Natural killer cell (primary cell): ENCODE measurements around the gene MAP3K8. TPM values are rescaled to one million over a fixed set of nuclear protein-coding genes. Genes with fewer than 3 reads are reported as not detected.

ENCODE experiments used
- ATAC-seq, 3 donors: fragments of 150-1000 bp in 2 of 3; fragments of 200-7000 bp in 1 of 3; cut with Tn5 transposase; 1 replicate in 1 of 3; 2 replicates in 2 of 3; pipeline ENCODE4 v1.10.0; 2021; ENCODE audit warnings: mild to moderate bottlenecking in 2 of 3, moderate library complexity in 2 of 3
- DNase-seq, 2 donors: peaks; one replicate each; pipeline versions ENCODE4 v3.0.0 to v3.0.0-alpha.2; 2013 to 2021; ENCODE audit warnings: mixed read lengths in 1 of 2
- H3K27ac ChIP-seq: one replicate; pipeline ENCODE4 v1.5.1; 2013; ENCODE audit warnings: mild to moderate bottlenecking, low read length
- H3K27me3 ChIP-seq: one replicate; pipeline ENCODE4 v1.6.1; 2013; ENCODE audit warnings: low read length; ENCODE audit not compliant: control insufficient read depth, insufficient read depth
- H3K36me3 ChIP-seq: one replicate; pipeline ENCODE4 v1.6.1; 2013; ENCODE audit warnings: low read length; ENCODE audit not compliant: control insufficient read depth, insufficient read depth
- H3K4me1 ChIP-seq: one replicate; pipeline ENCODE4 v1.6.1; 2013; ENCODE audit warnings: low read length; ENCODE audit not compliant: control insufficient read depth, insufficient read depth
- H3K4me3 ChIP-seq: one replicate; pipeline ENCODE4 v1.5.1; 2013; ENCODE audit warnings: low read length
- H3K9me3 ChIP-seq: one replicate; pipeline ENCODE4 v1.6.1; 2013; ENCODE audit warnings: low read length; ENCODE audit not compliant: control insufficient read depth, insufficient read depth
- H3K27ac Mint-ChIP-seq, 2 donors: one replicate each; pipeline ENCODE4 v1.8.0; 2022; ENCODE audit warnings: mild to moderate bottlenecking in 2 of 2, mixed read lengths in 2 of 2, moderate library complexity in 1 of 2
- H3K27me3 Mint-ChIP-seq, 2 donors: one replicate each; pipeline ENCODE4 v1.8.0; 2022; ENCODE audit warnings: low read depth in 2 of 2, mixed read lengths in 2 of 2
- H3K36me3 Mint-ChIP-seq: one replicate; pipeline ENCODE4 v1.8.0; 2022; ENCODE audit warnings: mixed read lengths
- H3K4me1 Mint-ChIP-seq, 2 donors: one replicate each; pipeline ENCODE4 v1.8.0; 2022; ENCODE audit warnings: mixed read lengths in 2 of 2
- H3K4me3 Mint-ChIP-seq: one replicate; pipeline ENCODE4 v1.8.0; 2022; ENCODE audit warnings: mild to moderate bottlenecking, moderate library complexity, mixed read lengths
- H3K9me3 Mint-ChIP-seq, 2 donors: one replicate each; pipeline ENCODE4 v1.8.0; 2022; ENCODE audit warnings: mixed read lengths in 2 of 2
- WGBS: methylation state at CpG from one replicate; pipeline ENCODE4 v1.1.7; 2013; ENCODE audit warnings: missing lambda C conversion rate; ENCODE audit not compliant: insufficient coverage; 5-methylcytosine and 5-hydroxymethylcytosine counted together
- intact Hi-C: fragments of 100-400 bp; cut with micrococcal nuclease; formaldehyde crosslinking; loops from one replicate; pipeline ENCODE4 v1.14.2; 2022
- total RNA-seq, 4 donors: library from RNA; stranded (reverse); fragments of 120-200 nt in 1 of 4; gene quantifications; one replicate each; pipeline versions ENCODE4 v1.2.3 to v1.2.4, GENCODE V29; 2013 to 2022
- TF ChIP-seq, protein P1 (sequence below): fragments of 200-600 bp; IDR thresholded peaks from one replicate; pipeline ENCODE4 v1.8.0; 2022; ENCODE audit warnings: antibody characterized with exemption

The MAP3K8 gene
- total RNA-seq, 3 donors from 2014 or later (not counting 1 experiment from before 2014, with no cell fraction given) = 200 to 244 (median 236) TPM

DNA sequence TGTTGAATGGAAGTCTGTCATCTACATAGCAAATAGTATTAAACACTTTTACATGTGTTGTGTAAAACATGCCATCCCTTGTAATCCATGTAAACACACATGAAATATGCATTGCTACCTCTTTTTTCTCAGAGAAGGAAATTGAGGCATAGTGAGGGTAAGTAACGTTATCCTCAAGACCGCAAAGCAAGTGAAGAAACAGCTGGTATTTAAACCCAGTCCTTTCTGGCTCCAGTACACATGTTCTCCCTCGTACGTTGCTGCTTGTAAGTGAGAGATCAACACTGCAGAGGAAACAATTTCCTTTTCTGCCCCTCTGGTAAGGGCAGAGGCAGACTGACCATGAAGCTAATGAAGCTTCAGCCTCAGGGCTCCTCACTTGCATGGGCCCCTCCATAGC, 28.5 kb downstream of the MAP3K8 start:
- H3K9me3 ChIP-seq = no peaks in the 10 kb centered on the region
- peaks cover 24 to 32% of the 10 kb centered on the region in 2 donors for H3K4me1 Mint-ChIP-seq

DNA sequence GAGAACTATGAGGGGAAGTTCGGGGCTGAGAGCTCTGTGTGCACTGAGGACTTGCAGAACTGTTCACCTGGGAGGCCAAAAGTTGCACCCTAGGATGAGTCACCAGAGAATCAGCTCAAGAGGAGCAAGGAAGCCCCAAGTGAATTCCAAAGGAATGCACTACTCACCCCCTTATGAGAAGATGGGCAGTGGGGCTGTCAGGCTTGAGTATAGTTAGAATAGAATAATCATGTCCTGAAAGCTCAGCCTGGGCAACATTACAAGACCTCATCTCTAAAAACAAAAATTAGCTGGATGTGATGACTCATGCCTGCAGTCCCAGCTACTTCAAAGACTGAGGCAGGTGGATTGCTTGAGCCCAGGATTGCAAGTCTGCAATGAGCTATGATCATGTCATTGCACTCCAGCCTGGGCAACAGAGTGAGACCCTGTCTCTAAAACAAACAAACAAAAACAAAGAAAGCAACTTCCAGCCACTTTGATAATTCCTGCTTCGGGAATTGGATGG, 30.0 kb downstream of the MAP3K8 start:
- H3K4me1 ChIP-seq = peaks cover 21% of the 10 kb centered on the region
- H3K27ac ChIP-seq = no peak overlapping the region
- peaks cover 37% of the 10 kb centered on the region for H3K36me3 ChIP-seq
- H3K27me3 ChIP-seq = no peaks in the 10 kb centered on the region
- TF ChIP-seq, protein P1, sequence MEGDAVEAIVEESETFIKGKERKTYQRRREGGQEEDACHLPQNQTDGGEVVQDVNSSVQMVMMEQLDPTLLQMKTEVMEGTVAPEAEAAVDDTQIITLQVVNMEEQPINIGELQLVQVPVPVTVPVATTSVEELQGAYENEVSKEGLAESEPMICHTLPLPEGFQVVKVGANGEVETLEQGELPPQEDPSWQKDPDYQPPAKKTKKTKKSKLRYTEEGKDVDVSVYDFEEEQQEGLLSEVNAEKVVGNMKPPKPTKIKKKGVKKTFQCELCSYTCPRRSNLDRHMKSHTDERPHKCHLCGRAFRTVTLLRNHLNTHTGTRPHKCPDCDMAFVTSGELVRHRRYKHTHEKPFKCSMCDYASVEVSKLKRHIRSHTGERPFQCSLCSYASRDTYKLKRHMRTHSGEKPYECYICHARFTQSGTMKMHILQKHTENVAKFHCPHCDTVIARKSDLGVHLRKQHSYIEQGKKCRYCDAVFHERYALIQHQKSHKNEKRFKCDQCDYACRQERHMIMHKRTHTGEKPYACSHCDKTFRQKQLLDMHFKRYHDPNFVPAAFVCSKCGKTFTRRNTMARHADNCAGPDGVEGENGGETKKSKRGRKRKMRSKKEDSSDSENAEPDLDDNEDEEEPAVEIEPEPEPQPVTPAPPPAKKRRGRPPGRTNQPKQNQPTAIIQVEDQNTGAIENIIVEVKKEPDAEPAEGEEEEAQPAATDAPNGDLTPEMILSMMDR = no peak
- H3K9me3 Mint-ChIP-seq = no peaks in the 10 kb centered on the region
- H3K4me1 Mint-ChIP-seq = peaks cover 34 to 35% of the 10 kb centered on the region in 2 donors
- DNase-seq (no peak), ATAC-seq (no peak)
- no peak overlapping the region for H3K4me3 Mint-ChIP-seq
- 91% methylated on average over 2 of the region's 2 CpGs for WGBS
- peaks cover 12% of the 10 kb centered on the region for H3K36me3 Mint-ChIP-seq
- intact Hi-C loops = no loop called here
- no peaks in the 10 kb centered on the region for H3K27me3 Mint-ChIP-seq
- H3K27ac Mint-ChIP-seq = peak overlapping the region; percentile 9 to 79
- no peak overlapping the region for H3K4me3 ChIP-seq
- no peaks in the 10 kb centered on the region for H3K9me3 ChIP-seq

More for the DNA sequence above, 28.5 kb downstream of the MAP3K8 start:
- no peak overlapping the region for H3K4me3 ChIP-seq
- TF ChIP-seq, protein P1 = no peak
- ATAC-seq (no peak), DNase-seq (no peak)
- Mint-ChIP-seq H3K27ac (peak overlapping the region; percentile 9 to 79), H3K4me3 (no peak overlapping the region), H3K36me3 (peaks cover 12% of the 10 kb centered on the region), H3K27me3 (no peaks in the 10 kb centered on the region), H3K9me3 (no peaks in the 10 kb centered on the region)
- H3K4me1 ChIP-seq = peaks cover 19% of the 10 kb centered on the region
- H3K36me3 ChIP-seq = peaks cover 52% of the 10 kb centered on the region
- intact Hi-C loops = no loop called here
- H3K27ac ChIP-seq = no peak overlapping the region
- WGBS = 84% methylated on average over 4 of the region's 4 CpGs
- H3K27me3 ChIP-seq = no peaks in the 10 kb centered on the region

DNA sequence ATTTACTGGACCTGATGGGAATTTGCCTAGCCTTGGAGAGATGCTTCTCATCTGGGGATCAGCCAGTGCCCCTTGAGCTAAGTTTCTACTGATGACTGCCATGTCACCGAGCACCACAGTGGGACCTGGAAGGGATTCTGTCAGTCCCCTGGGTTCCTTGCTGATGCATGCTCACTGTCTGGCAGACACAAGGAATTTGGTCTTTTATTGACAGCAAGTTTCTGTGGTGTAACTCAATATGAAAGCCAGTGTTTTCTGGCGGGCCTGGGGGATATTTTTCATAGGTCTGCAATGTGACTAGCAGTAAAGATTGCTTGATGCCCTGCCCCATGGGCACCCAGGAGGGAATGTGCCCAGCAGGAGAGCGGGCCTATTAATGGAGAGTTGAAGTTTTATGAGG, 30.7 kb downstream of the MAP3K8 start:
- TF ChIP-seq, protein P1 = no peak
- H3K9me3 Mint-ChIP-seq = no peaks in the 10 kb centered on the region
- Histone ChIP-seq H3K4me1 (peaks cover 17% of the 10 kb centered on the region), H3K27ac (no peak overlapping the region), H3K36me3 (peaks cover 30% of the 10 kb centered on the region), H3K27me3 (no peaks in the 10 kb centered on the region), H3K9me3 (no peaks in the 10 kb centered on the region), H3K4me3 (no peak overlapping the region)
- no peak for ATAC-seq
- H3K4me1 Mint-ChIP-seq = peaks cover 34 to 36% of the 10 kb centered on the region in 2 donors
- H3K27me3 Mint-ChIP-seq = no peaks in the 10 kb centered on the region
- no peak overlapping the region for H3K4me3 Mint-ChIP-seq
- no peak for DNase-seq
- peak overlapping the region; percentile 9 to 79 for H3K27ac Mint-ChIP-seq
- WGBS = 96% methylated on average over 3 of the region's 3 CpGs
- peaks cover 12% of the 10 kb centered on the region for H3K36me3 Mint-ChIP-seq
- intact Hi-C loops = no loop called here

DNA sequence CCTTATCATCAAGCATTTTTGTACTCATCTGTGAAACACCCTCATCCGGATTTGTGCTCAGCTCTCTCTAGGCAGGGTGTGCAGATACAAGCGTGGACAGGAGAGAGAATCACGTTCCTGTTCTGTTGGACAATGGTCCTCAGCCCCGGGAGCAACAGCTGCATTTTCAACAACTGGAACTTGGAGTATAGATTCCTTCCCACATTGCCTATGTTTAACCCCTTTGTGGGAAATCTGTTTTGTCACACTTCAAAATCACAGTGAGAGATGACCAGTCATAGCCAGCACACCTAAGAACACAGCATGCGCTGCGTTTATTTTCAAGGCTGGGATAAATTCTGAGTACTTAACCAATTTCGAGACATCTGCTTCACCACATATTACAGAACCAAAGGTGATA, 32.5 kb downstream of the MAP3K8 start:
- ATAC-seq (no peak), DNase-seq (no peak)
- Mint-ChIP-seq H3K36me3 (no peaks in the 10 kb centered on the region), H3K4me3 (no peak overlapping the region), H3K27me3 (no peaks in the 10 kb centered on the region), H3K4me1 (peaks cover 27 to 40% of the 10 kb centered on the region in 2 donors), H3K9me3 (no peaks in the 10 kb centered on the region), H3K27ac (peak overlapping the region; percentile 9 to 79)
- WGBS = 96% methylated on average over 6 of the region's 7 CpGs
- H3K27me3 ChIP-seq = no peaks in the 10 kb centered on the region
- H3K4me3 ChIP-seq = no peak overlapping the region
- peaks cover 14% of the 10 kb centered on the region for H3K36me3 ChIP-seq
- TF ChIP-seq, protein P1 = no peak
- intact Hi-C loops = no loop called here
- no peaks in the 10 kb centered on the region for H3K9me3 ChIP-seq
- H3K27ac ChIP-seq = no peak overlapping the region
- peaks cover 17% of the 10 kb centered on the region for H3K4me1 ChIP-seq
